SU-DHL-6 (cell line): ENCODE data around the gene TCEA3.

Experiments used
- EZH2phosphoT487 ChIP-seq: fragments of 200-600 bp; sonication (generic), shearing (Covaris generic); conservative IDR thresholded peaks from 2 replicates; pipeline ENCODE4 v1.6.1; 2018; ENCODE audit warnings: mild to moderate bottlenecking, antibody characterized with exemption, low read length, moderate library complexity, mixed read lengths
- TF ChIP-seq, protein P1 (sequence below): fragments of 200-600 bp; sonication (generic); IDR thresholded peaks from one replicate; pipeline ENCODE4 v1.5.1; 2017; ENCODE audit warnings: antibody characterized with exemption, mild to moderate bottlenecking, low read length, moderate library complexity; ENCODE audit not compliant: insufficient read depth, poor library complexity, severe bottlenecking

DNA sequence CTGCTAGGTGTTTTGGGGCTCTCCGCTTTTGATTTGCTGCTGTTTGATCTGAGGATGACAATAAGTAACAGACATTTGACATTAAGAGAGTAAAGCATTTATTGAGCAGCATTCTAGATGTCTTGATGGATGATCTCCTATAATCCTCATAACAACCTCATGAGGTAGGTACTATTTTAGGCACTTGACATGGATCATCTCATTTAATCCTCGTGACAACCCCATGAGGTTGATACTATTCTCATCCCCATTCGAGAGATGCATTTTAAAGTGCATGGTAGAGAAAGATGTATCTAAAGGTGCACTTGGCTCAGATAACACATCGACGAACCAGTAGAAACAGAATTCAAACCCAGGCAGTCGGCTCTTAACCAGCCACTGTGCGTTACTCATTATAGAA is 26.6 kb downstream of the TCEA3 start:
- TF ChIP-seq, protein P1, sequence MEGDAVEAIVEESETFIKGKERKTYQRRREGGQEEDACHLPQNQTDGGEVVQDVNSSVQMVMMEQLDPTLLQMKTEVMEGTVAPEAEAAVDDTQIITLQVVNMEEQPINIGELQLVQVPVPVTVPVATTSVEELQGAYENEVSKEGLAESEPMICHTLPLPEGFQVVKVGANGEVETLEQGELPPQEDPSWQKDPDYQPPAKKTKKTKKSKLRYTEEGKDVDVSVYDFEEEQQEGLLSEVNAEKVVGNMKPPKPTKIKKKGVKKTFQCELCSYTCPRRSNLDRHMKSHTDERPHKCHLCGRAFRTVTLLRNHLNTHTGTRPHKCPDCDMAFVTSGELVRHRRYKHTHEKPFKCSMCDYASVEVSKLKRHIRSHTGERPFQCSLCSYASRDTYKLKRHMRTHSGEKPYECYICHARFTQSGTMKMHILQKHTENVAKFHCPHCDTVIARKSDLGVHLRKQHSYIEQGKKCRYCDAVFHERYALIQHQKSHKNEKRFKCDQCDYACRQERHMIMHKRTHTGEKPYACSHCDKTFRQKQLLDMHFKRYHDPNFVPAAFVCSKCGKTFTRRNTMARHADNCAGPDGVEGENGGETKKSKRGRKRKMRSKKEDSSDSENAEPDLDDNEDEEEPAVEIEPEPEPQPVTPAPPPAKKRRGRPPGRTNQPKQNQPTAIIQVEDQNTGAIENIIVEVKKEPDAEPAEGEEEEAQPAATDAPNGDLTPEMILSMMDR, result no peak
- TF ChIP-seq EZH2phosphoT487, result no peak
